Measurements from ENCODE around the gene STRA6. TPM values are rescaled to one million over a fixed set of nuclear protein-coding genes. Genes with fewer than 3 reads are reported as not detected.

The STRA6 gene
- total and polyA plus RNA-seq, 8 donors = 0.38 to 10.7 (median 6.5) TPM

GRCh38 chr15:74194572-74195559, 7.7 kb downstream of the STRA6 start:
- no peak for TF ChIP-seq CTCF (IDR thresholded peaks at IDR 0.05)
- DNase-seq (peak in 1 of 4 donors; percentile 50), ATAC-seq (no peak)
- Histone ChIP-seq H3K4me1 (peaks cover 7 to 14% of the 10 kb centered on the region in 2 donors), H3K36me3 (no peaks in the 10 kb centered on the region), H3K4me3 (no peak overlapping the region), H3K27ac (no peak overlapping the region), H3K27me3 (no peaks in the 10 kb centered on the region), H3K9me3 (no peaks in the 10 kb centered on the region)
- intact Hi-C loops (cut with DNase I) = no loop called here

GRCh38 chr15:74193905-74194304, 8.7 kb downstream of the STRA6 start:
- H3K27ac ChIP-seq = no peak overlapping the region
- intact Hi-C loops (cut with DNase I) = no loop called here
- H3K4me3 ChIP-seq = no peak overlapping the region
- no peak for TF ChIP-seq CTCF (IDR thresholded peaks at IDR 0.05)
- H3K36me3 ChIP-seq = no peaks in the 10 kb centered on the region
- DNase-seq (peak in 1 of 4 donors; percentile 22), ATAC-seq (no peak)
- no peaks in the 10 kb centered on the region for H3K9me3 ChIP-seq
- H3K4me1 ChIP-seq = peaks cover 7 to 14% of the 10 kb centered on the region in 2 donors
- H3K27me3 ChIP-seq = no peaks in the 10 kb centered on the region

- no peak overlapping the region for H3K27ac ChIP-seq
- no peak overlapping the region for H3K4me3 ChIP-seq
- no peaks in the 10 kb centered on the region for H3K36me3 ChIP-seq
- peak in 1 of 4 donors; percentile 20 for DNase-seq
- no peak for TF ChIP-seq CTCF (IDR thresholded peaks at IDR 0.05)
- no peaks in the 10 kb centered on the region for H3K9me3 ChIP-seq
- peaks cover 7 to 14% of the 10 kb centered on the region in 2 donors for H3K4me1 ChIP-seq
- intact Hi-C loops (cut with DNase I) = no loop called here
- no peaks in the 10 kb centered on the region for H3K27me3 ChIP-seq
- ATAC-seq = peak; percentile 42
These were observed 9.3 kb downstream of the STRA6 start for GRCh38 chr15:74193299-74193718.

- no peak for TF ChIP-seq CTCF (IDR thresholded peaks at IDR 0.05)
- Histone ChIP-seq H3K36me3 (no peaks in the 10 kb centered on the region), H3K4me1 (peaks cover 7 to 14% of the 10 kb centered on the region in 2 donors), H3K4me3 (no peak overlapping the region), H3K27me3 (no peaks in the 10 kb centered on the region), H3K27ac (no peak overlapping the region), H3K9me3 (no peaks in the 10 kb centered on the region)
- ATAC-seq (no peak), DNase-seq (peak in 1 of 4 donors; percentile 22)
- intact Hi-C loops (cut with DNase I) = no loop called here
These were observed 9.8 kb downstream of the STRA6 start for GRCh38 chr15:74192751-74193150.

GRCh38 chr15:74191798-74192197, 10.8 kb downstream of the STRA6 start:
- H3K27me3 ChIP-seq = no peaks in the 10 kb centered on the region
- no peak overlapping the region for H3K27ac ChIP-seq
- H3K9me3 ChIP-seq = no peaks in the 10 kb centered on the region
- ATAC-seq (no peak), DNase-seq (peak in 1 of 4 donors; percentile 15)
- H3K36me3 ChIP-seq = no peaks in the 10 kb centered on the region
- TF ChIP-seq CTCF (IDR thresholded peaks at IDR 0.05) = no peak
- H3K4me3 ChIP-seq = no peak overlapping the region
- intact Hi-C loops (cut with DNase I) = no loop called here
- H3K4me1 ChIP-seq = peaks cover 7 to 12% of the 10 kb centered on the region in 2 donors

Data from left lung (tissue), 10 donors.